GM21529 (cell line): ENCODE measurements around the gene GLIS1.
"Not testable (repeated sequence)": the region's sequence is repeated elsewhere in the genome, so short reads cannot be mapped to it uniquely, and the experiment has no call there.

ENCODE experiments used
- ATAC-seq: cut with Tn5 transposase; IDR thresholded peaks from one replicate; pipeline ENCODE4 v1.9.1; 2021; ENCODE audit not compliant: unreplicated experiment

Gene GLIS1

GRCh38 chr1:53739109-53739681 is at the start of gene GLIS1:
Gene GLIS1, minus strand, starts transcription at chr1:53739164. Its CDS starts 1,100 bp downstream, at chr1:53738064.
- ATAC-seq: peak; percentile 94

- ATAC-seq: no peak
These were observed 48.7 kb upstream of the GLIS1 start for GRCh38 chr1:53787655-53788054.

- no peak for ATAC-seq
These were observed 44.1 kb upstream of the GLIS1 start for GRCh38 chr1:53783056-53783455.

GRCh38 chr1:53781654-53782053 is 42.7 kb upstream of the GLIS1 start:
- no peak for ATAC-seq

GRCh38 chr1:53777272-53777671 is 38.3 kb upstream of the GLIS1 start:
- no peak for ATAC-seq

GRCh38 chr1:53771648-53772047 is 32.7 kb upstream of the GLIS1 start:
- ATAC-seq: no peak

GRCh38 chr1:53769780-53770179 is 30.8 kb upstream of the GLIS1 start:
- ATAC-seq: no peak

GRCh38 chr1:53769184-53769583 is 30.2 kb upstream of the GLIS1 start:
- ATAC-seq: no peak

GRCh38 chr1:53766831-53767405 is 28.0 kb upstream of the GLIS1 start:
- no peak for ATAC-seq

- no peak for ATAC-seq
These were observed 27.3 kb upstream of the GLIS1 start for GRCh38 chr1:53766194-53766742.

- no peak for ATAC-seq
These were observed 26.7 kb upstream of the GLIS1 start for GRCh38 chr1:53765657-53766056.

- no peak for ATAC-seq
These were observed 24.9 kb upstream of the GLIS1 start for GRCh38 chr1:53763911-53764310.

- ATAC-seq: no peak
These were observed 24.5 kb upstream of the GLIS1 start for GRCh38 chr1:53763461-53763860.

GRCh38 chr1:53760497-53760896 is 21.5 kb upstream of the GLIS1 start:
- not testable (repeated sequence) for ATAC-seq

GRCh38 chr1:53755874-53756273 is 16.9 kb upstream of the GLIS1 start:
- ATAC-seq: no peak

- no peak for ATAC-seq
These were observed 15.7 kb upstream of the GLIS1 start for GRCh38 chr1:53754484-53755312.

- no peak for ATAC-seq
These were observed 13.3 kb upstream of the GLIS1 start for GRCh38 chr1:53752281-53752680.

GRCh38 chr1:53747841-53748240 is 8.9 kb upstream of the GLIS1 start:
- no peak for ATAC-seq

GRCh38 chr1:53740621-53741105 is 1.7 kb upstream of the GLIS1 start:
- no peak for ATAC-seq

- peak; percentile 15 for ATAC-seq
These were observed 507 bp downstream of the GLIS1 start for GRCh38 chr1:53738205-53739108.
